Measurements from ENCODE around the gene MTMR3. TPM values are rescaled to one million over a fixed set of nuclear protein-coding genes. Genes with fewer than 3 reads are reported as not detected.

Gene MTMR3
- total RNA-seq, 1 experiment from 2014 or later = 12.1 TPM

GRCh38 chr22:30048681-30049080 lies 165.7 kb downstream of the MTMR3 start:
- no peaks in the 10 kb centered on the region for H3K9me3 ChIP-seq (ENCODE audit: low read length)
- no peak overlapping the region for H2AFZ ChIP-seq (ENCODE audit: low read length)
- ChIA-PET CTCF (no interaction called here), POLR2A (ENCODE audit: unreplicated experiment) (no interaction called here)
- BruUV-seq (replicated peaks) = no TSS peak
- no peak overlapping the region for H3K9ac ChIP-seq (ENCODE audit: low read length)
- no peak overlapping the region for H3K4me3 ChIP-seq (ENCODE audit: low read length)
- no peak overlapping the region for H3K4me2 ChIP-seq (ENCODE audit: low read length)
- H3K79me2 ChIP-seq (ENCODE audit: low read length) = no peaks in the 10 kb centered on the region
- H3K27me3 ChIP-seq (ENCODE audit: low read length) = no peaks in the 10 kb centered on the region
- H3F3A ChIP-seq (ENCODE audit: low read length, unreplicated experiment) = no peaks in the 10 kb centered on the region
- H3K36me3 ChIP-seq (ENCODE audit: low read depth, low read length) = no peaks in the 10 kb centered on the region
- no peaks in the 10 kb centered on the region for H4K20me1 ChIP-seq (ENCODE audit: low read length)
- DNase-seq (no peak), ATAC-seq (no peak)
- no peaks in the 10 kb centered on the region for H3K9me2 ChIP-seq (replicated peaks; ENCODE audit: low read length)
- intact Hi-C loops (cut with micrococcal nuclease) = no loop called here
- peaks cover 13% of the 10 kb centered on the region for H3K4me1 ChIP-seq (ENCODE audit: insufficient read depth, low read length)
- H3K27ac ChIP-seq (ENCODE audit: low read length) = no peak overlapping the region
- TF ChIP-seq EZH2 (IDR thresholded peaks at IDR 0.05; ENCODE audit: low read length, unreplicated experiment) (no peak), CTCF (conservative IDR thresholded peaks at IDR 0.05; ENCODE audit: low read depth, low read length) (no peak), EZH2phosphoT487 (IDR thresholded peaks at IDR 0.05; ENCODE audit: borderline replicate concordance, low read length) (no peak)

GRCh38 chr22:30054067-30054763 lies 171.2 kb downstream of the MTMR3 start:
- intact Hi-C loops (cut with micrococcal nuclease) = no loop called here
- Histone ChIP-seq H3K27ac (ENCODE audit: low read length) (no peak overlapping the region), H3K4me2 (ENCODE audit: low read length) (no peak overlapping the region), H3K27me3 (ENCODE audit: low read length) (no peaks in the 10 kb centered on the region), H3K9me3 (ENCODE audit: low read length) (no peaks in the 10 kb centered on the region), H3K4me1 (ENCODE audit: insufficient read depth, low read length) (no peaks in the 10 kb centered on the region), H3K9ac (ENCODE audit: low read length) (no peak overlapping the region), H3K36me3 (ENCODE audit: low read depth, low read length) (no peaks in the 10 kb centered on the region), H2AFZ (ENCODE audit: low read length) (no peak overlapping the region), H3F3A (ENCODE audit: low read length, unreplicated experiment) (no peaks in the 10 kb centered on the region), H3K79me2 (ENCODE audit: low read length) (no peaks in the 10 kb centered on the region), H3K9me2 (replicated peaks; ENCODE audit: low read length) (no peaks in the 10 kb centered on the region), H3K4me3 (ENCODE audit: low read length) (no peak overlapping the region), H4K20me1 (ENCODE audit: low read length) (no peaks in the 10 kb centered on the region)
- BruUV-seq (replicated peaks) = no TSS peak
- CTCF ChIA-PET = no interaction called here
- POLR2A ChIA-PET (ENCODE audit: unreplicated experiment) = interaction anchor here (0.6 kb wide), 1 partner anchor 191 kb away, joined by 3 read pairs; no protein-coding TSS in a partner anchor
- no peak for ATAC-seq
- DNase-seq = no peak
- TF ChIP-seq CTCF (conservative IDR thresholded peaks at IDR 0.05; ENCODE audit: low read depth, low read length) (no peak), EZH2phosphoT487 (IDR thresholded peaks at IDR 0.05; ENCODE audit: borderline replicate concordance, low read length) (no peak), EZH2 (IDR thresholded peaks at IDR 0.05; ENCODE audit: low read length, unreplicated experiment) (no peak)

- Histone ChIP-seq H3K4me3 (ENCODE audit: low read length) (no peak overlapping the region), H3F3A (ENCODE audit: low read length, unreplicated experiment) (no peaks in the 10 kb centered on the region), H3K9me3 (ENCODE audit: low read length) (no peaks in the 10 kb centered on the region), H3K9ac (ENCODE audit: low read length) (no peak overlapping the region), H2AFZ (ENCODE audit: low read length) (no peak overlapping the region), H3K4me2 (ENCODE audit: low read length) (no peak overlapping the region), H3K9me2 (replicated peaks; ENCODE audit: low read length) (no peaks in the 10 kb centered on the region), H4K20me1 (ENCODE audit: low read length) (no peaks in the 10 kb centered on the region), H3K4me1 (ENCODE audit: insufficient read depth, low read length) (no peaks in the 10 kb centered on the region), H3K27me3 (ENCODE audit: low read length) (no peaks in the 10 kb centered on the region), H3K79me2 (ENCODE audit: low read length) (no peaks in the 10 kb centered on the region), H3K36me3 (ENCODE audit: low read depth, low read length) (no peaks in the 10 kb centered on the region), H3K27ac (ENCODE audit: low read length) (no peak overlapping the region)
- ATAC-seq (no peak), DNase-seq (no peak)
- no TSS peak for BruUV-seq (replicated peaks)
- intact Hi-C loops (cut with micrococcal nuclease) = no loop called here
- ChIA-PET POLR2A (ENCODE audit: unreplicated experiment) (interaction anchor here (0.6 kb wide), 1 partner anchor 190 kb away, joined by 3 read pairs; no protein-coding TSS in a partner anchor), CTCF (no interaction called here)
- no peak for TF ChIP-seq EZH2 (IDR thresholded peaks at IDR 0.05; ENCODE audit: low read length, unreplicated experiment)
- no peak for TF ChIP-seq EZH2phosphoT487 (IDR thresholded peaks at IDR 0.05; ENCODE audit: borderline replicate concordance, low read length)
- no peak for TF ChIP-seq CTCF (conservative IDR thresholded peaks at IDR 0.05; ENCODE audit: low read depth, low read length)
Measured at GRCh38 chr22:30054764-30055069, 171.7 kb downstream of the MTMR3 start.

Measured in PC-3 (cell line).